Coronary artery (tissue), 2 donors: Measurements from ENCODE around the gene WAC.

Experiments used
- DNase-seq: peaks from one replicate; pipeline ENCODE4 v3.0.0-alpha.2; 2017; ENCODE audit warnings: low spot score
- H3K27ac ChIP-seq, 2 donors: fragments of 200-600 bp; sonication (generic); one replicate each; pipeline ENCODE4 v1.5.1; 2016 to 2019
- H3K4me3 ChIP-seq: fragments of 200-600 bp; sonication (generic); 2 replicates; pipeline ENCODE4 v1.5.1; 2016; ENCODE audit warnings: mild to moderate bottlenecking, moderate library complexity
- TF ChIP-seq, protein P1 (sequence below): fragments of 200-600 bp; sonication (generic); IDR thresholded peaks from one replicate; pipeline ENCODE4 v1.5.1; 2019; ENCODE audit warnings: antibody characterized with exemption

The WAC gene

DNA sequence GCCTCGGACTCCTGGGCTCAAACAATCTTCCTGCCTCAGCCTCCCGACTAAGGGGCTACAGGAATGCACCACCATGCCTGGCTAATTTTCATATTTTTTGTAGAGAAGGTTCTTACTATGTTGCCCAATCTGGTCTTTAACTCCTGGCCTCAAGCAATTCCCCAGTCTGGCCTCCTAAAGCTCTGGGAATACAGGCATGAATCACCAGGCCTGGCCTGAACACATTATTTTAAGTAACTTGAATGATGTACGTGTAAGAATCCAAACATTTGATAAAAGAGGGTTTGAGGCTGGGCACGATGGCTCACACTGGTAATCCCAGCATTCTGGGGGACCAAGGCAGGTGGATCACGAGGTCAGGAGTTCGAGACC is 131.4 kb downstream of the WAC start:
- Histone ChIP-seq H3K4me3 (no peak overlapping the region), H3K27ac (peak overlapping the region; percentile 26 to 52)
- DNase-seq = no peak
- TF ChIP-seq, protein P1, sequence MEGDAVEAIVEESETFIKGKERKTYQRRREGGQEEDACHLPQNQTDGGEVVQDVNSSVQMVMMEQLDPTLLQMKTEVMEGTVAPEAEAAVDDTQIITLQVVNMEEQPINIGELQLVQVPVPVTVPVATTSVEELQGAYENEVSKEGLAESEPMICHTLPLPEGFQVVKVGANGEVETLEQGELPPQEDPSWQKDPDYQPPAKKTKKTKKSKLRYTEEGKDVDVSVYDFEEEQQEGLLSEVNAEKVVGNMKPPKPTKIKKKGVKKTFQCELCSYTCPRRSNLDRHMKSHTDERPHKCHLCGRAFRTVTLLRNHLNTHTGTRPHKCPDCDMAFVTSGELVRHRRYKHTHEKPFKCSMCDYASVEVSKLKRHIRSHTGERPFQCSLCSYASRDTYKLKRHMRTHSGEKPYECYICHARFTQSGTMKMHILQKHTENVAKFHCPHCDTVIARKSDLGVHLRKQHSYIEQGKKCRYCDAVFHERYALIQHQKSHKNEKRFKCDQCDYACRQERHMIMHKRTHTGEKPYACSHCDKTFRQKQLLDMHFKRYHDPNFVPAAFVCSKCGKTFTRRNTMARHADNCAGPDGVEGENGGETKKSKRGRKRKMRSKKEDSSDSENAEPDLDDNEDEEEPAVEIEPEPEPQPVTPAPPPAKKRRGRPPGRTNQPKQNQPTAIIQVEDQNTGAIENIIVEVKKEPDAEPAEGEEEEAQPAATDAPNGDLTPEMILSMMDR = no peak

DNA sequence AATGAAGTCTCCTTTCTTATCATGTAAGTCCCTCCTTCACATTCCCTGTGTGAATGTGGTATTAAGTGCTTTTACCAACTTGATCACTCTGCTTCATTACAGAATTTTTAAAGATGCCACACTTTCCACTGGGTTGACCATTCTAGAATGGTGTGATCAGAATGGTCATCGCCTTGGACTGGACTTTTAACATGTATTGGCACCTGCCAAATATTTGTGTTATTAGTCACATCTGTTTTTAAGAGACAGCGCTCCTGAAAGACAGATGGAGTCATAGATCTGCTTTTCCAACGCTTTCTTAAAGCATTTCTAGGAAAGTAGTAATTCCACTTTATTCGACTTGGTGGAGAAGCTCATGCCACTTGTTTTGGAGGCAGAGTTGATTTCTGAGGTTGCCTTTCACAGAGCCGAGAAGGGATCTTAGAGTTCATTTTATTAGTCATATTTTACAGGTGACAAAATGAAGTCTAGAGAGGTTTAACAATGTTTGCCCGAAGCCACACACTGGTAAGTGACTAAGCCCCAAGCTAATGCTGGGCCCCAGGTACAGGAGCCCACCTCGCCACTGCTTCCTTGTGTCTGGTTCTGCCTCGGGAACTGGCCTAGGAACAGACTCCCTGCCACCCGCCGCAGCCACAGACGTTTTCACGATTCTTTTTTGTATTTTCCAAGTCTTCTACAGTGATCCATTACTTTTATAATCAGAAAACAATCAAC is 134.0 kb downstream of the WAC start:
- H3K4me3 ChIP-seq = no peak overlapping the region
- H3K27ac ChIP-seq = no peak overlapping the region
- TF ChIP-seq, protein P1 = no peak
- no peak for DNase-seq

DNA sequence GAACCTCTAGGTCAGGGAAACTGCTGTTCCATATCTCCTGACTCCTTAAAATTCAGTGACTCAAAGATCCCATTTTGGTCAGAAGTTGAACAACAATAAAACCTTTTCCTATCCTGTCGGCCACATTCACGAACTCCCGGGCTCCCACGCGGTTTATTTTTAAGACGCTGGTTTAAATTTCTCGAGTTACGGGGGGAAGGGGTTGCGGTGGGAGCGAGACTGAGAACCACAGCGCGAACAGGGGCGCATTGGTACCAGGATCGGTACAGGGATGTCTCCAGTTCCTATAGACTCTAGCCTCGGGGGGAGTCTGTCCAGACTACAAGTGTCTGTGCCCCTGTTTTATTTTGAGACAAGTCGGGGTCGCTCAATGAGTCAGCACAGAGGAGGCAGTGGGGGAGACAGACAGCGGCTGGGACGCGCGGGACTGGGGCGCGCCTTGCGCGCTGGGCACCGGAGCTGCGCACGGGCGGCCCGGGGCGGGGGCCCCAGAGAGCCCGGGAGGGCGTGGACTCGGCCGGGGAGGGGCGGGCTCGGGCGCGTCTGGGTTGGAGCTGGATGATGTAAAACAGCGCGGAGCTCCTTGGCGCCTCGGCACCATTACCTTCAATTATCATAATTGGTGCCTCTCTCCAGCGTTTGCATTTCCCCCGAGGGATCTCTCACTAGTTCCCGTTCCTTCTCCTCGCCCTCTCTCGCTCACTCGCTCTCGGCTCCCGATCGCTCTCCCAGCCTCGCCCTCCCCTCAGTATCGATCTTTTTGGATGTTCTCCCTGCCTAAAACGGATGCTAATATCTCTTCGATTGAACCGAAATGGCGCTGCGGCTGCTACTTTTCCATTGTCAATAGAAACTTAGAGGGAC is 135.7 kb downstream of the WAC start:
- TF ChIP-seq, protein P1 = no peak
- Histone ChIP-seq H3K27ac (peak overlapping the region in 1 of 2 donors; percentile 59), H3K4me3 (peak overlapping the region; percentile 74)
- peak; percentile 81 for DNase-seq

DNA sequence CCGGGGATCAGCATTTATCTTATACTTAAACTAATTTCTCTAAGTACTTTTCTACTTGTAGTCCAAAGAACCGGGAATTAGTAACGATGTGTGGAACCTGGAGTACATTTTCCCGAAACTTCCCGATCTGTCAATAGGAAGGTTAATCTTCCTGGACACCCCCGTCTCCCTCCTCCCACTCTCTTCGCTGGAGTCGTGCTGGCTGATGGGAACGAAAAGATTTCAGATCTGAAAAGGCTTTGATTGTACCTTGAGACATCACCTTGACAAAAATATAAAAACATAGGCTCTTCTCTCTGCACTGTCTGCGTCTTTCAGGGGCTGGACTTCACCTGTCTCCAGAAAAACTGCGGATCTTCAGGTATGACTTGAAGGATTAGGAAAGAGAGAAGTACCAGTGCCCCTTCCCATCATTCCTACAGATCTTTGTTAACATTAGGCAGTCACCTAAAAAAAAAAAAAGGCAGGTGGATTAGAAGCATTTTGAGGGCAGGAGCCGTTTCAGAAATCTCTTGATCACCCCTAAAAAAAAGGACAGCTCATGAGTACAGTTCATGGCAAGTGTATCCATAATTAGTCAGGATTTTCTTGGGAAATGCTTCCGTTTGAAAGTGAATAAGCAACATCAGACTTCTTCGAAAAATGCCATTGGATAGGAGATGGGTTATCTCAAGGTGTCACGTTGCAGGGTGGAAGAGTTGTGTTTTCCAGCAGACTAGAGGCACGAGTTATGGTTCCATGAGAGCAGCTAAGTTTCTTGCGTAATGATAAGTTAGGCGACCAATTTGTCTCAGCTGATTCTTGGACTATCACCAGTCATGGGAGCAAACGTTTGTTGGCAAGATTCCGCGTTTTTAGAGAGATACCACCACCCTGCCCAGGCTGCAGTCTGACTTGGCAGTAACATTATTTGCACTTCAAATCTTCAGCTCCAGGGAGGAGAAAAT is 136.6 kb downstream of the WAC start:
- no peak overlapping the region for H3K27ac ChIP-seq
- TF ChIP-seq, protein P1 = no peak
- DNase-seq = no peak
- H3K4me3 ChIP-seq = peak overlapping the region; percentile 74
